ENCODE data around the gene PHTF2. TPM values are rescaled to one million over a fixed set of nuclear protein-coding genes. Genes with fewer than 3 reads are reported as not detected.

PHTF2 gene
- total RNA-seq, 1 donor from 2014 or later, result 38.6 TPM

DNA sequence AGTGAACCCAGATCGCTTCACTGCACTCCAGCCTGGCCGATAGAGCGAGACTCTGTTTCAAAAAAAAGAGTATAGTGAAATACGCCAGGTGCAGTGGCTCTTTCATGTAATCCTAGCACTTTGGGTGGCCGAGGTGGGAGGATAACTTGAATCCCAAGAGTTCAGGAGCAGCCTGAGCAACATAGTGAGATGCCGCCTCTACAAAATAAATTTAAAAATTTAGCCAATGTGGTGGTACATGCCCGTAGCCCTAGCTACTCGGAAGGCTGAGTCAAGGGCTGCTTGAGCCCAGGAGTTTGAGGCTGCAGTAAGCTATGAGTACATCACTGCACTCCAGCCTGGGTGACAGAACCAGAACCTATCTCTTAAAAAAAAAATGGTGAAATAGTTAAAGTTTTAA, 28.3 kb upstream of the PHTF2 start:
- Histone ChIP-seq H3K36me3 (no peaks in the 10 kb centered on the region), H3K9ac (no peak overlapping the region), H4K20me1 (ENCODE audit: low read depth) (no peaks in the 10 kb centered on the region), H3K9me3 (ENCODE audit: low read depth) (no peaks in the 10 kb centered on the region), H3K4me3 (no peak overlapping the region), H3K4me1 (no peaks in the 10 kb centered on the region), H3K27ac (no peak overlapping the region), H3F3A (ENCODE audit: low read depth) (no peaks in the 10 kb centered on the region), H2AFZ (replicated peaks) (no peak overlapping the region), H3K79me2 (ENCODE audit: low read depth) (no peaks in the 10 kb centered on the region), H3K4me2 (no peak overlapping the region), H3K27me3 (no peaks in the 10 kb centered on the region)
- Mint-ChIP-seq H3K27me3 (ENCODE audit: insufficient read depth, low read depth) (no peaks in the 10 kb centered on the region), H3K36me3 (peaks cover 17% of the 10 kb centered on the region), H3K27ac (no peak overlapping the region), H3K4me1 (no peaks in the 10 kb centered on the region), H3K9me3 (no peaks in the 10 kb centered on the region), H3K4me3 (no peak overlapping the region)
- DNase-seq (ENCODE audit: low spot score), result no peak
- no peak for TF ChIP-seq CTCF (IDR thresholded peaks at IDR 0.05)
- TF ChIP-seq EZH2 (IDR thresholded peaks at IDR 0.05), result no peak
- TF ChIP-seq EZH2phosphoT487 (IDR thresholded peaks at IDR 0.05), result no peak

DNA sequence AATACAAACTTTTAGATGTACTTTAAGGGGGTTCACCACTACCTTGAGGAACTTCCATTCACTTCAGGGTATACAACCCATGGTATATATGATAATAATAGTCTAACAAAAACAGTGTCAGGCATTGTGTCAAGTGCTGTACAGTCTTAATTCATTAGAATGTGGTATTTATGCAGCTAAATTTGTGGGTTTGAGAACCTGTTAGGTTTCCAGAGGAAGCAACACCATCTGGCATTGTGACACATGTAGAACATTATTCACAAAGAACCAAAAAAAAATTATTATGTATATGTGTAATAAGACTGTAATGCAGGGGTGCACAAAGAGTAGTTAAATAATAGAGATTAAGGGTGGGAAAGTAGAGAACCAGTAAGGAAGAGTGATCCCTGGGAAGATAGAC, 26.7 kb upstream of the PHTF2 start:
- TF ChIP-seq EZH2phosphoT487 (IDR thresholded peaks at IDR 0.05) (no peak), EZH2 (IDR thresholded peaks at IDR 0.05) (no peak), CTCF (IDR thresholded peaks at IDR 0.05) (no peak)
- Mint-ChIP-seq H3K27ac (no peak overlapping the region), H3K4me3 (no peak overlapping the region)

DNA sequence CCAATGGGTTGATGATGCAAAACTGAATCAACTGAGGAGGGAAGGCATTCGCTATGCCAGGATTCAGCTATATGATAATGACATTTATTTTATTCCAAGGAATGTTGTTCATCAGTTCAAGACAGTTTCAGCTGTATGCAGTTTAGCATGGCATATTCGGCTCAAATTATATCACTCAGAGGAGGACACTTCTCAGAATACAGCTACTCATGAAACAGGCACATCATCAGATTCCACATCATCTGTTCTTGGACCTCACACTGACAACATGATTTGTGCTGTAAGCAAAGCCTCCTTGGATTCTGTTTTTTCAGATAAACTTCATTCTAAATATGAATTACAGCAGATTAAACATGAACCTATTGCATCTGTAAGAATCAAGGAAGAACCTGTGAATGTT, 20.0 kb upstream of the PHTF2 start:
- Histone ChIP-seq H3K79me2 (ENCODE audit: low read depth) (no peaks in the 10 kb centered on the region), H3F3A (ENCODE audit: low read depth) (no peaks in the 10 kb centered on the region), H3K4me1 (no peaks in the 10 kb centered on the region), H3K9me3 (ENCODE audit: low read depth) (no peaks in the 10 kb centered on the region), H3K27me3 (no peaks in the 10 kb centered on the region), H4K20me1 (ENCODE audit: low read depth) (no peaks in the 10 kb centered on the region), H3K27ac (no peak overlapping the region), H3K4me2 (no peak overlapping the region), H3K9ac (no peak overlapping the region), H3K36me3 (peaks cover 20% of the 10 kb centered on the region), H3K4me3 (no peak overlapping the region), H2AFZ (replicated peaks) (no peak overlapping the region)
- no peak for DNase-seq (ENCODE audit: low spot score)
- H3K4me3 Mint-ChIP-seq, result no peak overlapping the region
- no peaks in the 10 kb centered on the region for H3K27me3 Mint-ChIP-seq (ENCODE audit: insufficient read depth, low read depth)
- H3K4me1 Mint-ChIP-seq, result no peaks in the 10 kb centered on the region
- peaks cover 4% of the 10 kb centered on the region for H3K9me3 Mint-ChIP-seq
- H3K27ac Mint-ChIP-seq, result no peak overlapping the region
- TF ChIP-seq CTCF (IDR thresholded peaks at IDR 0.05) (no peak), EZH2phosphoT487 (IDR thresholded peaks at IDR 0.05) (no peak), EZH2 (IDR thresholded peaks at IDR 0.05) (no peak)
- peaks cover 30% of the 10 kb centered on the region for H3K36me3 Mint-ChIP-seq

More for the DNA sequence above, 26.7 kb upstream of the PHTF2 start:
- no peaks in the 10 kb centered on the region for H3K9me3 ChIP-seq (ENCODE audit: low read depth)
- Mint-ChIP-seq H3K27me3 (ENCODE audit: insufficient read depth, low read depth) (no peaks in the 10 kb centered on the region), H3K4me1 (no peaks in the 10 kb centered on the region), H3K9me3 (peaks cover 4% of the 10 kb centered on the region), H3K36me3 (peaks cover 25% of the 10 kb centered on the region)
- no peaks in the 10 kb centered on the region for H3F3A ChIP-seq (ENCODE audit: low read depth)
- no peak overlapping the region for H2AFZ ChIP-seq (replicated peaks)
- no peaks in the 10 kb centered on the region for H3K79me2 ChIP-seq (ENCODE audit: low read depth)
- no peaks in the 10 kb centered on the region for H3K4me1 ChIP-seq
- no peak for DNase-seq (ENCODE audit: low spot score)
- H3K27ac ChIP-seq, result no peak overlapping the region
- H4K20me1 ChIP-seq (ENCODE audit: low read depth), result no peaks in the 10 kb centered on the region
- H3K36me3 ChIP-seq, result no peaks in the 10 kb centered on the region
- H3K9ac ChIP-seq, result no peak overlapping the region
- H3K4me2 ChIP-seq, result no peak overlapping the region
- no peak overlapping the region for H3K4me3 ChIP-seq
- no peaks in the 10 kb centered on the region for H3K27me3 ChIP-seq
